KMS-11 (cell line): ENCODE results near the gene FGD6.

Experiments
- H2AFZ ChIP-seq: fragments of 200-600 bp; sonication (generic); 2 replicates; pipeline ENCODE4 v1.6.1; 2016; ENCODE audit warnings: antibody characterized with exemption, mixed run types, low read depth
- H3K27ac ChIP-seq: fragments of 200-600 bp; sonication (generic); 2 replicates; pipeline ENCODE4 v1.6.1; 2016; ENCODE audit warnings: mild to moderate bottlenecking, mixed run types
- H3K27me3 ChIP-seq: fragments of 200-600 bp; sonication (generic); 2 replicates; pipeline ENCODE4 v1.6.1; 2017; ENCODE audit warnings: mild to moderate bottlenecking, low read depth, mixed run types, moderate library complexity; ENCODE audit not compliant: insufficient read depth
- H3K36me3 ChIP-seq: fragments of 200-600 bp; sonication (generic); 2 replicates; pipeline ENCODE4 v1.6.1; 2017; ENCODE audit warnings: mild to moderate bottlenecking, mixed run types; ENCODE audit not compliant: insufficient read depth
- H3K4me1 ChIP-seq: fragments of 200-600 bp; sonication (generic); 2 replicates; pipeline ENCODE4 v1.6.1; 2016; ENCODE audit warnings: mild to moderate bottlenecking, low read depth, mixed run types; ENCODE audit not compliant: poor library complexity, severe bottlenecking
- H3K4me2 ChIP-seq: fragments of 200-600 bp; sonication (generic); 2 replicates; pipeline ENCODE4 v1.7.0; 2016; ENCODE audit warnings: mild to moderate bottlenecking, mixed run types
- H3K4me3 ChIP-seq: fragments of 200-600 bp; sonication (generic); IDR thresholded peaks from 2 replicates; pipeline ENCODE4 v1.6.1; 2017; ENCODE audit warnings: low read depth, low read length, mixed read lengths; ENCODE audit not compliant: insufficient read depth
- H3K79me2 ChIP-seq: fragments of 200-600 bp; sonication (generic); 2 replicates; pipeline ENCODE4 v1.6.1; 2016; ENCODE audit warnings: low read depth, mixed run types; ENCODE audit not compliant: insufficient read depth
- H3K9ac ChIP-seq: fragments of 200-600 bp; sonication (generic); 2 replicates; pipeline ENCODE4 v1.6.1; 2016; ENCODE audit warnings: mild to moderate bottlenecking, mixed run types
- H4K20me1 ChIP-seq: fragments of 200-600 bp; sonication (generic); 2 replicates; pipeline ENCODE4 v1.6.1; 2016; ENCODE audit warnings: mild to moderate bottlenecking, mixed run types; ENCODE audit not compliant: insufficient read depth
- TF ChIP-seq, protein P1 (sequence below): fragments of 200-600 bp; sonication (generic); conservative IDR thresholded peaks from 2 replicates; pipeline ENCODE4 v1.6.1; 2017; ENCODE audit warnings: low read depth, mild to moderate bottlenecking, antibody characterized with exemption, low read length, moderate library complexity, mixed read lengths

FGD6 gene

DNA sequence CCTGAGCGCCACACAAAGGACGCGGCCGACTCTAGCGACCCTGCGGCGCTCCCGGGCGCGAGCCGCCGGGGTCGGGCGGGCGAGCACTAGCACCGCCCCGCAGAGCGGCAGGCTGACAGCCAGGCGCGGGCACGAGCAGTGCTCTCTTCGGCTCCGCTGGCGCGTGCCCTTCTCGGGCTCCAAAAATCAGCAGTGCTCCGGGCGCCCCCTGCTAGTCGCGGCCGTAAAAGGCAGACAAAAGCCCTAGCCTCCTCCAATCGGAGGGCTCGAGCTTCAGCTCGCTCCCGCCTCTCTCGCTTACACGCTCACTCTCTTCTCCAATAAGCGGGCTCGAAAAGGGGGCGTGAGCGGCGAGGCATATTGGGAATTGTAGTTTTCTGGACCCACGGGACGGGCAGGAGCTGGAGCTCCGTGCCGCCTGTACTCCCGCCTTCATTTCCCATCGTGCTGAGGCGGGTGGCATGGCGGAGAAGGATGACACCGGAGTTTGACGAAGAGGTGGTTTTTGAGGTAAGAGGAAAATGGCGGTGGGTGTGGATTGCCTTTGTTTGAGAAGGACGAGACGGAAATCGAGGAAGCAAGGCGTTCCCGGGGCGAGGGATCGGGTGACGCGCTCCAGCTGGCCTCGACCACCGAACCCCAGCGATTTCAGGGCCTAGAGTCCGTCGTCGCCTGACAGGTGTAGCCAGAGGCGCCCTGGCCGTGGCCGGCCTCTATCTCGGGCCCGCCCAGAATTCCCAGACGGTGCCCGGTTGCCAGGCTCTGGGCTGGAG, at the start of gene FGD6, which contains the start of gene VEZT:
TSS of gene FGD6 (minus strand) at position 91 of the 773 bp plus-strand sequence. CDS start 227 bp downstream, outside the sequence.
TSS of gene VEZT (plus strand) at position 431 of the 773 bp plus-strand sequence. CDS start at position 475, 44 bp downstream.
- H3K36me3 ChIP-seq: no peaks in the 10 kb centered on the region
- peak within 1 kb of the TSS; percentile 90 for H2AFZ ChIP-seq
- no peaks in the 10 kb centered on the region for H3K27me3 ChIP-seq
- H3K4me1 ChIP-seq: peaks cover 28% of the 10 kb centered on the region
- H3K4me2 ChIP-seq: peak within 1 kb of the TSS; percentile 88
- peak within 1 kb of the TSS; percentile 24 for H3K4me3 ChIP-seq
- peak within 1 kb of the TSS; percentile 79 for H3K27ac ChIP-seq
- TF ChIP-seq, protein P1, sequence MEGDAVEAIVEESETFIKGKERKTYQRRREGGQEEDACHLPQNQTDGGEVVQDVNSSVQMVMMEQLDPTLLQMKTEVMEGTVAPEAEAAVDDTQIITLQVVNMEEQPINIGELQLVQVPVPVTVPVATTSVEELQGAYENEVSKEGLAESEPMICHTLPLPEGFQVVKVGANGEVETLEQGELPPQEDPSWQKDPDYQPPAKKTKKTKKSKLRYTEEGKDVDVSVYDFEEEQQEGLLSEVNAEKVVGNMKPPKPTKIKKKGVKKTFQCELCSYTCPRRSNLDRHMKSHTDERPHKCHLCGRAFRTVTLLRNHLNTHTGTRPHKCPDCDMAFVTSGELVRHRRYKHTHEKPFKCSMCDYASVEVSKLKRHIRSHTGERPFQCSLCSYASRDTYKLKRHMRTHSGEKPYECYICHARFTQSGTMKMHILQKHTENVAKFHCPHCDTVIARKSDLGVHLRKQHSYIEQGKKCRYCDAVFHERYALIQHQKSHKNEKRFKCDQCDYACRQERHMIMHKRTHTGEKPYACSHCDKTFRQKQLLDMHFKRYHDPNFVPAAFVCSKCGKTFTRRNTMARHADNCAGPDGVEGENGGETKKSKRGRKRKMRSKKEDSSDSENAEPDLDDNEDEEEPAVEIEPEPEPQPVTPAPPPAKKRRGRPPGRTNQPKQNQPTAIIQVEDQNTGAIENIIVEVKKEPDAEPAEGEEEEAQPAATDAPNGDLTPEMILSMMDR: peak; percentile 38
- H3K79me2 ChIP-seq: peaks cover 48% of the 10 kb centered on the region
- H3K9ac ChIP-seq: peak within 1 kb of the TSS; percentile 88
- no peaks in the 10 kb centered on the region for H4K20me1 ChIP-seq

- H3K79me2 ChIP-seq: no peaks in the 10 kb centered on the region
- H3K36me3 ChIP-seq: no peaks in the 10 kb centered on the region; the same call in 1 of the 2 replicates
- H3K9ac ChIP-seq: no peak overlapping the region
- H3K27me3 ChIP-seq: no peaks in the 10 kb centered on the region
- TF ChIP-seq, protein P1: no peak
- no peak overlapping the region for H2AFZ ChIP-seq
- H3K4me3 ChIP-seq: no peak overlapping the region
- no peaks in the 10 kb centered on the region for H4K20me1 ChIP-seq
- no peak overlapping the region for H3K4me2 ChIP-seq
- H3K4me1 ChIP-seq: no peaks in the 10 kb centered on the region
- no peak overlapping the region for H3K27ac ChIP-seq
Observed at GRCh38 chr12:95266254-95266653, 49.0 kb upstream of the FGD6 start.

- Histone ChIP-seq H3K4me2 (no peak overlapping the region), H3K79me2 (no peaks in the 10 kb centered on the region), H3K27ac (no peak overlapping the region), H3K27me3 (no peaks in the 10 kb centered on the region), H3K4me3 (no peak overlapping the region), H3K4me1 (no peaks in the 10 kb centered on the region), H3K36me3 (no peaks in the 10 kb centered on the region; the same call in 1 of the 2 replicates), H3K9ac (no peak overlapping the region), H4K20me1 (no peaks in the 10 kb centered on the region), H2AFZ (no peak overlapping the region)
- TF ChIP-seq, protein P1: no peak
Observed at GRCh38 chr12:95265765-95266164, 48.5 kb upstream of the FGD6 start.

DNA sequence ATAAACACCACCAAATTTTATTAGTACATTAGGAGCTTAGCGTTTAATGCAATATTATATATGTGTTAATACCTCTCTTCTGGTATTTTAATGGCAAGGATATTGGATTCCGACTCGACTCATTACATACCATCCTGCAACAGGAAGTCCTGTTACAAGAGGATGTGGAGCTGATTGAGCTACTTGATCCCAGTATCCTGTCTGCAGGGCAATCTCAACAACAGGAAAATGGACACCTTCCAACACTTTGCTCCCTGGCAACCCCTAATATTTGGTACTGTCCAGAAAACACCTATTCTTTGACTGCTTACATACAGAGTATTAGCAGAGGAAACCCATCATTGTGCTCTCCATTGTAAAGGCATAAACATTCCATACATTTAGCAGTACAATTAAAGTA, 45.5 kb upstream of the FGD6 start:
- Histone ChIP-seq H2AFZ (no peak overlapping the region), H3K27me3 (no peaks in the 10 kb centered on the region), H3K27ac (no peak overlapping the region), H3K4me3 (no peak overlapping the region), H3K79me2 (no peaks in the 10 kb centered on the region), H3K4me1 (no peaks in the 10 kb centered on the region), H4K20me1 (no peaks in the 10 kb centered on the region), H3K36me3 (no peaks in the 10 kb centered on the region; the same call in 1 of the 2 replicates), H3K9ac (no peak overlapping the region), H3K4me2 (no peak overlapping the region)
- TF ChIP-seq, protein P1: no peak
